Activated CD8-positive, alpha-beta memory T cell treated with anti-CD3 and anti-CD28 coated beads for 4 hours (primary cell): ENCODE data around the gene AIDA.
A peak's percentile ranks its signal among the peaks of the same experiment; 100 is the strongest.

Experiments used
- DNase-seq, 2 donors: peaks; one replicate each; pipeline ENCODE4 v3.0.0-alpha.2; 2020; ENCODE audit warnings: low read depth in 2 of 2

Gene AIDA

DNA sequence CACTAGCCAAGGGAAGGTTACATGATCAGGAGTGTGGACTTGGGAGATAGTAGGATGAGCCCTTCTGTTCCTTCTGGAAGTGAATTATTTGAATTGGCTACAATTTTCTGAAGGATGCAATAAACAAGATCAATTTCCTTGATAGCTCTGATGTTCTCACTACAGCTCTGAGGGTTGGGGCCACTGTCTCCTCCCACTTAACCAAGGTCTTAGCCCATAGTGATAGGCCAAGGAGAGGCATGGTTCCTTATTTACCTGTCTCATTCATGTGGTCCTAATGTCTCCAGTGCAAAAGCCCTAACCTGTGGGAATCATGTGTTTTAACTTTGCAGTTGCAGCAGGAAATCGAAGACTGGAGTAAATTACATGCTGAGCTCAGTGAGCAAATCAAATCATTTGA, 59.6 kb downstream of the AIDA start:
- DNase-seq = no peak

GRCh38 chr1:222644636-222644980, 67.7 kb downstream of the AIDA start:
- DNase-seq = no peak

DNA sequence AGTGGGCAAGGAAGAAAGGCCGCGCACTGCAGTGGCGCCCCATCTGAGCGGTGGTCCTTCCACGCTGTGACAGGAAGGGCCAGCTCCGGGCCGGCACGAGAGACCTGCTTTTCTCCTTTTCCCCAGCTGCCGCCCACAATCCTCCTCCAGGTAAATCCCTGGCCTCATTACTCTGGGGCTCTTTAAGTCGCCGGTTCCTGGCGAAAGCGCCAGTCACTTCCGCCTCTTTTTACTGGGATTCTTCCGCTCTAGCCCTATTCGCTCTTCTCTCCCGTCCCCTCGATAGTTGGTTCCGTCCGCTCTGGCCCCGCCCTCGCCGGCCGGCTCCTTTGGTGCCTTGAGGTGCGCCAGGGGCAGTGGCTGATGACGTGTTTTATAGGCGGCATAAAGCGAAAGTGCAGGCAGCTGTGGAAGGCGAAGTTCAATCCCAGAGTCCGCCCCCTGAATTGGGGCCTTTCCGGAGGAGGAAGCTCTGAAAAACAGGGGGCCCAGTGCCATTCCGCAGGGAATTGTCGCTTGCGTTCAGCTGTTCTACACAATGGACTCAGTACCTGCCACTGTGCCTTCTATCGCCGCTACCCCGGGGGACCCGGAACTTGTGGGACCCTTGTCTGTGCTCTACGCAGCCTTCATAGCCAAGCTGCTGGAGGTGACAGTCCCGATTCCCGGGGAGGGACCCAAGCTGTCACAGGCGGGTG, 68.2 kb downstream of the AIDA start:
- peak; percentile 93 to 95 for DNase-seq

DNA sequence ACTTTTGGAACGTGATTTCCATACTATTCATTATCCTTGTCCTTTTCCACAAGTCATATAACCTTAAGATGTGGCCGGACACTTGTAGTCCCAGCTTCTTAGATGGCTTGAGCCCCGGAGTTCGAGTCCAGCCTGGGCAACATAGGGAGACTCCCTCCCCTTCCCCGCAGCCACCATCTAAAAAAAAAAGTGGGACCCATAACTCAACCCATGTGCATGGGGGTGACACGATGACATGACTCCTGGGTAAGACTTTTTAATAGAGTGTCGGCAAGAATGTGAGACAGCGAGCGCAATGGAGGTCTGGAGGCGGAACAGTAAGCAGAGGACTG, 68.7 kb downstream of the AIDA start:
- DNase-seq = no peak

DNA sequence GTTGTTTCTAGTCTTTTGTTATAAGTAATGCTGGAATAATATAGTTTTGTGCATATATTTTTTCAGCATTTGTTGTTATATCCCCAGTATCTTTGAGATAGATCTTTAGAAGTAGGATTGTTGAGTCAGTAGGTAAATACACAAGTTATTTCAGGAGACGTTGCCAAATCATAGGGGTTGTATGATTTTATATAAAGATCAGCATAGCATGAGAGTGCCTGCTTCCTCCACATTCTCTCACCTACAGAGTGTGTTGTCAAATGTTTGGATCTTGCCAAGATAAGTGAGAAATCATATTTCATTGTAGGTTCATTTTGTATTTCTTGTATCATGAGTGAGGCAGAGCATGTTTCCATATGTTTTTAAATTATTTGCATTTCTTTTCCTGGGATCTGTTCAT, 69.8 kb downstream of the AIDA start:
- no peak for DNase-seq

- no peak for DNase-seq
These were observed 70.9 kb downstream of the AIDA start for GRCh38 chr1:222641269-222641948.

GRCh38 chr1:222634180-222635013, 77.9 kb downstream of the AIDA start:
- peak; percentile 39 to 58 for DNase-seq

GRCh38 chr1:222632749-222633148, 79.5 kb downstream of the AIDA start:
- DNase-seq = no peak

- DNase-seq = no peak
These were observed 80.6 kb downstream of the AIDA start for GRCh38 chr1:222631611-222632208.

DNA sequence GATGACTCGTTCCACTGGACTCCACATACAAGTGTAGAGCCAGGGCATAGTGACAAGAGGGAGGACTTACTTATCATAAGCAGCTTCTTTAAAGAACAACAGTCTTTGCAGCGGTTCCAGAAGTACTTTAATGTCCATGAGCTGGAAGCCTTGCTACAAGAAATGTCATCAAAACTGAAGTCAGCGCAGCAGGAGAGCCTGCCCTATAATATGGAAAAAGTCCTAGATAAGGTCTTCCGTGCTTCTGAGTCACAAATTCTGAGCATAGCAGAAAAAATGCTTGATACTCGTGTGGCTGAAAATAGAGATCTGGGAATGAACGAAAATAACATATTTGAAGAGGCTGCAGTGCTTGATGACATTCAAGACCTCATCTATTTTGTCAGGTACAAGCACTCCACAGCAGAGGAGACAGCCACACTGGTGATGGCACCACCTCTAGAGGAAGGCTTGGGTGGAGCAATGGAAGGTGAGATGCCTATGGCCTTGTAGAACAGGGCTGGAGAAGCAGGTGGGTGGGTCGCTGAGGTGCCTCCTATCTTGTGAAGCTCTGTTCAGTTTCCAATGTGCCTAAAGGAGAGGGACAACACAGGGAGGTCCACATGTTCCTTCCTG, 82.3 kb downstream of the AIDA start:
- no peak for DNase-seq

DNA sequence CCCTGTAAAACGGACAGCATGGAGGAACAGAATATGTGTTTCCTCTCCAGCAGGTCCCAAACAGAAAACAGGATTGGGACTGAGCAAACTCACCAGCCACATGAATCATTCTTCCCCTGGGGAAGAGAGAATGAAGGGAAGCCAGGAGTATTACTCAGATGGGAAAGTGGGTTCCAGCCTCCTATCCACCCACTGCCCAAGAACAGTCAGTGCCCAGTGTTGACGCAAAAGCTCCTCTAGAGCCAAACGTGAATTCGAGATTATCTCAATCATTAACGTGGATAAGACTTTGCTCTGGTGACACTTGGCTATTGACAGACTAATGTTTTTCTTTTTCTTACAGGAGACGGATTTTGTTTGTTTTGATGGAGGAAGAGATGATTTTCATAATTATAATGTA, 85.1 kb downstream of the AIDA start:
- DNase-seq = no peak

DNA sequence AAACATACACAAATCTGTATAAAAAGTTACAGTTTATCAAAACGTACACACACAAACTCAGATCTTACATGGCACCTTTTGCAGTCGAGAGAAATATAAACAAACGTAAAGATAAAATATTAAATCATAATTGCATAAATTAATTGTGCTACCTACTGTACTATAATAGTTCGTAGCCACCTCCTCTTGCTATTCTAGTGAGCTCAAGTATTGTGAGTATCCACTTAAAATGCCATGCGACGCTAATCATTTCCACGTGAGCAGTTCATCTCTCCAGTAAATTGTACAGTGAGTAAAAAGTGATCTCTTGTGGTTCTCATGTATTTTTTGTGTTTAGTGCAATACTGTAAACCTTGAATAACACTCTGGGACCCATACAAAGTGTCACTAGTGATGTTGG, 88.1 kb downstream of the AIDA start:
- no peak for DNase-seq

DNA sequence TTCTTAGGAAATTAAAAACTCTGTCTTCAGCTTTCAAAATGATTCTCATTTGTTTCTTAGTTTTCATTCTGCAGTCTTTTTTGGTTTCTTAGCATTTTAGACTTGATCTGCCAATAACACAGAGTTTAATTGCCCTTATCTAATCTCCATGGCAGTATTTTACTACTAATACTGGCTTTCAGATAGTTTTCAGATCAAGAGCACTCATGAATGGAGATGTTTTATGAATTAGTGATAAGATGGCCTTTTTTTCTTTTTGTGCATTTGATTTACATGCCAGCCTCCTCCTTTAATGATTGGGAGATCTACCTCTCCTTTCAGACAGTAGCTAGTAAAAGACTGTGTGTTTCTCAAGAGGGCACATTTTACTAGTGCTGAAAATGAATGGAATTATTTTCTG, 88.8 kb downstream of the AIDA start:
- DNase-seq = no peak

- no peak for DNase-seq
These were observed 89.5 kb downstream of the AIDA start for GRCh38 chr1:222622765-222623164.

- DNase-seq = no peak
These were observed 91.7 kb downstream of the AIDA start for GRCh38 chr1:222620566-222620965.

GRCh38 chr1:222618880-222619596, 93.3 kb downstream of the AIDA start:
- DNase-seq = no peak
